ENCODE data around the gene USP47.
"Not testable (repeated sequence)": the region's sequence is repeated elsewhere in the genome, so short reads cannot be mapped to it uniquely, and the experiment has no call there.

Gene USP47

GRCh38 chr11:11831406-11831805, 10.4 kb upstream of the USP47 start:
- not testable (repeated sequence) for DNase-seq

GRCh38 chr11:11836676-11837231, 5.0 kb upstream of the USP47 start:
- no peak for DNase-seq

DNA sequence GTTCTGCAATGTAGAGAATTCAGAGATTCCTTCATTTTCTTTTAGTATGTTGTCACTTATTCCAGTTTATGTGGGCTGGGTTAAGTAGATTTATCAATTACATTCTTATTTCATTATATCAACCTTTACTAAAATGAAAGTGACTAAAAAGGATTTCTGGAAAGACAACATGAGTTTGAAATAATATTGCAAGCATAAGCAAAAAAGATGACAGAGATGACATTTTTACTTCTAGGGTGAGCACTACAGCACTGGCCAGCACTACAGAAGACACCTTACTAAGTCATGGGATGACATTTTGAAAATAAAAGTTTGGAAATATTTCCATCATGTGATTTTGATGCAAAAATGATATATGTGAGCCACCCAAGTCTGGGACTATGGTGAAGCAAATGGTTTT, 2.1 kb upstream of the USP47 start:
- DNase-seq, result no peak

DNA sequence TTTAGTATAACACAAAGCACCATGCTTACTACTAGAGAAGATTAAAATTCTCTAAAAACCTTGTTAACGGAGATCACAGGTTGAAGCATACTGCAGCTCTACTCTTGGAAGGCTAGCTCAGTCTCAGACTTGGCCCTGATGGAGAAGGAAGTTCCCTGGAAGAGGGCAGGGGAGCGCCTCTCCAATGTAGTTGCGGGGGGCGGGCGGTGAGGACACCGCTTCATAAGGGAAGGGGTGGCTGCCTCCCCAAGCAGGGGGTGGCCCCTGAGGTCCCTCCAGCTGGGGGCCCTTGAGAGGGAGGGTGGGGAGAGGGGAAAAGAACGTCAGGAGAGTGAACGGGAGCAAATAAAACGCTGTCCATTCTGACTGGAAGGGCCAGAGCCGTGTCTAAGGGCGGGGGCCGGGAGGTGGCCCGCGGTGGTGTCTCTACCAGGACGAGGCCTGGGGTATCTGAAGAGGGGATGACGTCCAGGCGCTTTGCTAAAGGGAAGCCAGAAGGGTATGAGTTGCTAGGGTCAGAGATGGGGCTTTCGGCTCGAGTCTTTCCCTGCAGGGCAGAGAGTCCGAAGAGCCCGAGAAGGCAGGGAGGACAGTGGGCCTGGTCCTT, 553 bp upstream of the USP47 start:
- peak; percentile 57 for DNase-seq

GRCh38 chr11:11842421-11843008, 743 bp downstream of the USP47 start:
- DNase-seq, result peak; percentile 89

GRCh38 chr11:11843211-11843621, 1.4 kb downstream of the USP47 start:
- peak; percentile 66 for DNase-seq

- peak; percentile 50 for DNase-seq
Observed at GRCh38 chr11:11843642-11844041, 1.9 kb downstream of the USP47 start.

- DNase-seq, result no peak
Observed at GRCh38 chr11:11844272-11844671, 2.5 kb downstream of the USP47 start.

DNA sequence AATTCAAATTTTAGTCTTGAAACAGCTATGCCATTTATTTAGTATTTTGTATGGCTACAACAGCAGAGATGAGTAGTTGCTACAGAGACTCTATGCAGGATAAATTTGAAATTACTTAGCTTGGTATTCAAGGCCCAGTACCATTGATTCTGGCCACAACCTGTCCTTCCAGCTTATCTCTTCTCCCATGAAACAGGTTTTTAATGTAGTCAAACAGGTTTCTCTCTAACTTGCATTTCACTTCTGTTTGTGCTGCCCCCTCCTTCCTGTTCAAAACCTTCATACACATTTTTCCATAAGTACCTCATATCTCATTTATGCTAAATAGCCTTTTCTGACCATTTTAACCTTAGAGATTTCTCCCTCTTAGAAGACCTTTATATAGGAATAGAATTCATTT, 3.3 kb downstream of the USP47 start:
- peak; percentile 24 for DNase-seq

DNA sequence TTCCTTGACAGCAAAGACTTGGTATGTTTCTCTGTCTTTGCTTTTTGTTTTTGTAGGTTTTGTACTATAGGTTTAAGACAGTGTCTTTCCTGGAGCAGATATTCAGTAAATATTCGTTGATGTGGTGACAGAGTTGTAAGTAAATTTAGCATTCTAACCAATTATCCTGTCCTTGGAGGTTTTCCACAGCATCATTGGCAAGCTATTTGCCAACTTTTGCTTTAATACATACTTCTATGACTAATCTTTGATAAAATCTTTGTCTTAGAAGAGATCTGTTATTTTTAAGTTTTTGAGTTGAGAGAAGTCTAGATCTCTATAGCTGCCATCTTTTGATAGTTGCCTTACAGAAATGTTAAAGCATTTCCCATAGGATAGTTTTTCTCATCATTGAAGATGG, 3.8 kb downstream of the USP47 start:
- no peak for DNase-seq

DNA sequence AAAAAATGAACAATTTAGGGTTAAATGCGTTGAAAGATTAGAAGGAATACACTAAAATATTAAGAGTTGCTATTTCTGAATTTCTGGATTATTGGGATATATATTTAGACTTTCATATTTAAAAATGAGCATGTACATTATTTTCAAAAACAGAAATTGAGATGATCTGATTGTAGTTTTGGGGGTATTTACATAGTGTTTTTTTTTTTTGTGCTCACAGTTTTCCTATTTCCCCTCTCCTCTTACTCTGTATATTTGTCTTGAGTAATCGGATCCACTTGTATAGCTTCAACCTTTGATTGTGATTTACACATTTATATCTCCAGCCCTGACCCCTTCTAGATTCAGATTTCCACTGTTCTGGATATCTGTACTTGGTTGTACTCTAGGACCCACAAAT, 5.3 kb downstream of the USP47 start:
- DNase-seq, result no peak

DNA sequence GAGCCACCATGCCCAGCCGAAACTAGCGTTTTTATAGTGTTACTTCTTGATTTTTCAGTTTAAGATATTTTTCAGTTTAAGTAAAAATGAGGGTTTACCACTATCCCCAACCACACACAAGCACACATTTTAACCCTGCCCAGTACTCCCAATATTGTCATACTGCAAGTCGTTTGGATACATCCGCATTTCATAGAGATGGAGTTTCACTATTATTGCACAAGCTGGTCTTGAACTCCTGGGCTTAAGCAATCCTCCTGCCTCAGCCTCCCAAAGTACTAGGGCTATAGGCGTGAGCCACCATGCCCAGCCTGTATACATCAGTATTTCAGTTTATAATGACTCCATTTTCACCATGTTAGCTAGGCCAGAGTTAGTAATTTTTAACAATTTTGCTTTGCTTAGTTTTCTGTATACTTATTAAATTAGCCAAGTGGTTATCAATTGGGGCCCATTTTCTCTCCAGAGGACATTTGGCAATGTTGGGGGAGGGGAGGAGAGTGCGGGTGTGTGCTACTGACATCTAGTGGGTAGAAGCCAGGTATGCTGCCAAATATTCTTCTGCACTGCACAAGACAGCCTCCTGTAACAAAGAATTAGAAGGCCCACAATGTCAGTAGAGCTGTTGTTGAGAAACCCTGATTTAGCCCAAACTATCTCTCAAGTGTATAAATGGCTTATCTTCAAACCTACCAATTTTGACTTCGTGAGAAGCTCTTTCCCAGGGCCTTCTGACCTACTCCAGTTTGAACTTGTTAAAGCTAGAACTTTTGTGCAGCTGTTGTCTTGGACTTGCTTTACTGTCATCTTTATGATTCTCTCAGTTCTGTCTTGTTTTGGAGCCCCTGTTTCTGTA, 7.3 kb downstream of the USP47 start:
- DNase-seq, result peak; percentile 93

GRCh38 chr11:11850668-11851067, 8.9 kb downstream of the USP47 start:
- DNase-seq, result no peak

DNA sequence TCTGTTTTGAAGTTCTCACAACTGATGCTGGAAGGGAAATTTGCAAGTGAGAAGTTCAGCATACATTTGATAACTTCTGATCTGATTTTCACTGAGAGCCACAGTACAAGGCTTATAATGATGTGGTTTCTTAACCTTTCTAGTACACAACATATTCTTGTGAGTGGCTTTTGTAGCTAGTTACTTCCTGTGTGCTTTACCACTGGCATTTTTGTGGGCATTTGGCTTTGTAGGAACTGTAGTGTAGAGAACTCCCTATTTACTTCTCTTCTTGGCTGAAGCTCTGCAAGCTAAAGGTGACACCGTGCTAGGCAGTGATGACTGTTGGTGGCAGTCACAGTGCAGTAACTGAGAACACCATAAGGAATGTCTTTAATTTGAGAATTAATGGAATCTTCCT, 14.9 kb downstream of the USP47 start:
- DNase-seq, result no peak

- DNase-seq, result no peak
Observed at GRCh38 chr11:11857769-11858168, 16.0 kb downstream of the USP47 start.

- DNase-seq, result no peak
Observed at GRCh38 chr11:11858676-11859075, 16.9 kb downstream of the USP47 start.

- DNase-seq, result no peak
Observed at GRCh38 chr11:11860103-11860979, 18.6 kb downstream of the USP47 start.

DNA sequence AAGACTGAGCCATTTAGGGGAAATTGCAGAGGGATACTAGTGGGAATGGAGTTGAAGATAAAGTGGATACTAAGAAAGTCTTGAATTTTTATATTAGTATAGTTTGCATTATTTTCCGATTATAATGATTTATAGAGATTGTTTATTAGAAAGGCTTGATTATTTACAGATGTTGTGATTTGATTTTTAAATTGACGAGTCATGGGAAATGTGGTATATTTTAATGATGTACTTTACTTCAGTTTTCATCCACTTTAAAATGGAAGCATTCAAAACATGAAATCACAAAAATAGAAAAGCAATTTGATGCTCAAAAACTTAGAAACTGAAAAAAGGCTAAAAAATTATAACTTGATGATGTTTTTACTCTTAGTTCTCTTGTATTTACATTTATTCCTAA, 21.2 kb downstream of the USP47 start:
- DNase-seq, result no peak

DNA sequence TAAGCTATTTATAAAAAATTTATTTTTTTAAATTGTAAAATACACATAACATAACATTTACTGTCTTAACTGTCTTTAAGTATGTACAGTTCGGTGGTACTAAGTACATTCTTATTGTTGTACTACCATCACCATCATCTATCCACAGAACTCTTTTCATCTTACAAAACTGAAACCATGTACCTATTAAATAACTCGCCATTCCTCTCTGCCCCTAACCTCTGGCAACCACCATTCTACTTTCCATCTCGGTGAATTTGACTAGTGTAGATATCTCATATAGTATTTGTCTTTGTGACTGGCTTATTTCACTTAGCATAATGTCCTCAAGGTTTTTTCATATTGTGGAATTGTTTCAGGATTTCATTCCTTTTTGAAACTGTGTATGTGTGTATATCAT, 22.6 kb downstream of the USP47 start:
- DNase-seq, result no peak

- no peak for DNase-seq
Observed at GRCh38 chr11:11864803-11865202, 23.0 kb downstream of the USP47 start.

DNA sequence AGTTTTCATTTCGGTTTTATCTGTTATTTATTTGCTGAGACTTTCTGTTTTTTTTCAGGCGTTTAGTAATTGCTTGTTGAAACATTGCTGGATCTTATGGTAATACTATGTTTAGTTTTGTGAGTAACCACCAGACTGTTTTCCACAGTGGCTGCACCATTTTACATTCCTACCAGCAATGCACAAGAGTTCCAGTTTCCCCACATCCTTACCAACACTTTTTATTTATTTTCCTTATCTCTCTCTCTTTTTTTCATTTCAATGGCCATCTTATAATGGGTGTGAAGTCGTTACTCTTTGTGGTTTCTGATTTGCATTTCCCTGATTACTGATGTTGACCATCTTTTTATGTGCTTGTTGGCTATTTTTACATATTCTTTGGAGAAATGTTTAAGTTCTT, 23.7 kb downstream of the USP47 start:
- DNase-seq, result no peak

- DNase-seq, result peak; percentile 75
Observed at GRCh38 chr11:11866203-11866602, 24.4 kb downstream of the USP47 start.

- no peak for DNase-seq
Observed at GRCh38 chr11:11867720-11868119, 25.9 kb downstream of the USP47 start.
